HCT116 (cell line): ENCODE data around the gene TEX22. TPM values are rescaled to one million over a fixed set of nuclear protein-coding genes. Genes with fewer than 3 reads are reported as not detected.

Source experiments
- ATAC-seq: fragments of 200-7000 bp; cut with Tn5 transposase; 2 replicates; pipeline ENCODE4 v1.9.1; 2020; ENCODE audit warnings: mild to moderate bottlenecking, moderate library complexity
- BruUV-seq: library from RNA; stranded (reverse); fragments of 400-500 nt; replicated peaks from 2 replicates; lab custom pipeline; 2021; lab: Mats Ljungman, UMichigan
- CTCF ChIA-PET: fragments of 300-600 bp; sonication (Branson Sonifier 250); formaldehyde crosslinking; loops from one replicate; lab custom pipeline; 2021; ENCODE audit warnings: antibody characterized with exemption; lab: Charles Lee
- POLR2A ChIA-PET: fragments of 300-600, 350-600 bp; sonication (Branson Sonifier 250); formaldehyde crosslinking; loops from one replicate; lab custom pipeline; 2021; ENCODE audit warnings: antibody characterized with exemption; lab: Charles Lee
- RAD21 ChIA-PET, 2 experiments: fragments of 300-600 bp; sonication (Branson Sonifier 250); formaldehyde crosslinking; loops; one replicate each; lab custom pipeline; 2023; ENCODE audit warnings: low total read pairs in 2 of 2; ENCODE audit not compliant: uncharacterized antibody in 2 of 2, unreplicated experiment in 2 of 2, low non-redundant PET in 1 of 2; lab: Charles Lee
- DNase-seq: peaks from one replicate; pipeline ENCODE4 v3.0.0-alpha.2; 2010; ENCODE audit warnings: low read depth, low spot score
- H2AFZ ChIP-seq: fragments of 200-600 bp; shearing (Covaris generic), sonication (generic); 2 replicates; pipeline ENCODE4 v1.6.1; 2017; ENCODE audit warnings: low read depth, mixed run types, mixed read lengths, antibody characterized with exemption, low read length; ENCODE audit not compliant: poor library complexity, severe bottlenecking
- H3K27ac ChIP-seq: 2 replicates; pipeline ENCODE4 v1.5.1; 2012; ENCODE audit warnings: low read depth, low read length
- H3K27me3 ChIP-seq: fragments of 200-600 bp; sonication (generic); 2 replicates; pipeline ENCODE4 v1.6.1; 2016; ENCODE audit warnings: mixed run types, low read length, mixed read lengths; ENCODE audit not compliant: insufficient read depth
- H3K36me3 ChIP-seq, 2 experiments: fragments of 200-500 bp in 1 of 2; fragments of 200-600 bp in 1 of 2; sonication (Bioruptor generic) in 1 of 2; sonication (generic) in 1 of 2; 2 replicates each; pipeline versions ENCODE4 v1.5.1 to v1.6.1; 2014 to 2016; ENCODE audit warnings: low read length in 2 of 2, inconsistent platforms in 1 of 2, mixed read lengths in 1 of 2, mixed run types in 1 of 2; ENCODE audit not compliant: insufficient read depth in 2 of 2, control insufficient read depth in 1 of 2
- H3K4me1 ChIP-seq, 2 experiments: fragments of 200-600 bp in 1 of 2; sonication (generic) in 1 of 2; 2 replicates each; pipeline versions ENCODE4 v1.5.1 to v1.6.1; 2012 to 2017; ENCODE audit warnings: low read length in 2 of 2, inconsistent platforms in 1 of 2, mild to moderate bottlenecking in 1 of 2, mixed read lengths in 1 of 2, mixed run types in 1 of 2, moderate library complexity in 1 of 2; ENCODE audit not compliant: insufficient read depth in 2 of 2, control insufficient read depth in 1 of 2
- H3K4me2 ChIP-seq: fragments of 200-600 bp; sonication (generic); 2 replicates; pipeline ENCODE4 v1.6.1; 2017; ENCODE audit warnings: mixed run types, low read length, mixed read lengths
- H3K4me3 ChIP-seq, 2 experiments: fragments of 200-600 bp in 1 of 2; sonication (generic) in 1 of 2; replicated peaks in 1 of 2; 2 replicates each; pipeline ENCODE4 v1.5.1; 2011 to 2016; ENCODE audit warnings: low read length in 2 of 2, control low read depth in 1 of 2, low read depth in 1 of 2, mild to moderate bottlenecking in 1 of 2, mixed read lengths in 1 of 2, mixed run types in 1 of 2
- H3K79me2 ChIP-seq: fragments of 200-600 bp; sonication (generic); 2 replicates; pipeline ENCODE4 v1.6.1; 2017; ENCODE audit warnings: mild to moderate bottlenecking, mixed run types, low read length, moderate library complexity, mixed read lengths; ENCODE audit not compliant: insufficient read depth
- H3K9ac ChIP-seq: fragments of 200-600 bp; sonication (generic); 2 replicates; pipeline ENCODE4 v1.6.1; 2016; ENCODE audit warnings: low read length, mixed read lengths
- H3K9me2 ChIP-seq: fragments of 200-600 bp; sonication (generic), shearing (Covaris generic); 2 replicates; pipeline ENCODE4 v1.6.1; 2017; ENCODE audit warnings: mixed run types, mild to moderate bottlenecking, moderate library complexity; ENCODE audit not compliant: insufficient read depth
- H3K9me3 ChIP-seq, 2 experiments: fragments of 200-500 bp in 1 of 2; fragments of 200-600 bp in 1 of 2; sonication (Bioruptor generic) in 1 of 2; sonication (generic) in 1 of 2; 2 replicates each; pipeline ENCODE4 v1.6.1; 2014 to 2017; ENCODE audit warnings: low read length in 2 of 2, mixed read lengths in 2 of 2, inconsistent platforms in 1 of 2, low read depth in 1 of 2, mild to moderate bottlenecking in 1 of 2, mixed run types in 1 of 2, moderate library complexity in 1 of 2; ENCODE audit not compliant: control insufficient read depth in 1 of 2, insufficient read depth in 1 of 2
- H4K20me1 ChIP-seq: fragments of 200-600 bp; sonication (generic), shearing (Covaris generic); 2 replicates; pipeline ENCODE4 v1.6.1; 2017; ENCODE audit warnings: mixed run types, mild to moderate bottlenecking, moderate library complexity; ENCODE audit not compliant: insufficient read depth
- CBX3 ChIP-seq: IDR thresholded peaks from 2 replicates; pipeline ENCODE4 v1.6.1; 2012; ENCODE audit warnings: low read depth
- CTCF ChIP-seq, 3 experiments: fragments of 200-600 bp in 1 of 3; sonication (generic) in 1 of 3; IDR thresholded peaks in 2 of 3; conservative IDR thresholded peaks in 1 of 3; 2 replicates each; pipeline ENCODE4 v1.5.1; 2012 to 2017; ENCODE audit warnings: low read depth in 2 of 3, low read length in 2 of 3, antibody characterized with exemption in 1 of 3, borderline replicate concordance in 1 of 3, control low read depth in 1 of 3, mild to moderate bottlenecking in 1 of 3, mixed read lengths in 1 of 3, mixed run types in 1 of 3, moderate library complexity in 1 of 3; ENCODE audit not compliant: insufficient read depth in 1 of 3
- ELF1 ChIP-seq: IDR thresholded peaks from 2 replicates; pipeline ENCODE4 v1.6.1; 2012; ENCODE audit warnings: low read depth, borderline replicate concordance
- POLR2AphosphoS5 ChIP-seq: IDR thresholded peaks from 2 replicates; pipeline ENCODE4 v1.6.1; 2011; ENCODE audit warnings: mild to moderate bottlenecking, low read depth, low read length, moderate library complexity
- RAD21 ChIP-seq: IDR thresholded peaks from 2 replicates; pipeline ENCODE4 v1.6.1; 2012; ENCODE audit warnings: low read depth, mild to moderate bottlenecking
- REST ChIP-seq: IDR thresholded peaks from 2 replicates; pipeline ENCODE4 v1.6.1; 2012; ENCODE audit warnings: low read depth
- SRF ChIP-seq: IDR thresholded peaks from 2 replicates; pipeline ENCODE4 v1.6.1; 2012; ENCODE audit warnings: low read depth
- intact Hi-C: fragments of 100-400 bp; cut with micrococcal nuclease; formaldehyde crosslinking; loops from 2 replicates; pipeline ENCODE4 v1.10.0; 2022
- total RNA-seq: library from RNA; stranded (reverse); gene quantifications from one replicate; pipeline ENCODE4 v1.2.1, GENCODE V29; 2021; ENCODE audit not compliant: unreplicated experiment

The TEX22 gene
- total RNA-seq, 1 experiment from 2014 or later, result 3.8 TPM

- Histone ChIP-seq H3K27ac (no peak overlapping the region; the same call in 1 of the 2 replicates), H3K4me1 (no peaks in the 10 kb centered on the region), H4K20me1 (no peaks in the 10 kb centered on the region), H3K4me3 (no peak overlapping the region), H3K4me2 (no peak overlapping the region), H3K27me3 (no peaks in the 10 kb centered on the region), H3K9ac (no peak overlapping the region), H3K79me2 (peaks cover 20% of the 10 kb centered on the region; the same call in 1 of the 2 replicates), H3K36me3 (peaks cover 5 to 17% of the 10 kb centered on the region in 2 experiments; a peak in 2 of 4 replicates), H3K9me3 (no peaks in the 10 kb centered on the region), H2AFZ (no peak overlapping the region), H3K9me2 (no peaks in the 10 kb centered on the region)
- DNase-seq, result no peak
- ChIA-PET CTCF (no interaction called here), RAD21 (no interaction called here), POLR2A (no interaction called here)
- ATAC-seq, result no peak
- intact Hi-C loops, result no loop called here
- no peak for TF ChIP-seq CBX3
- no peak for TF ChIP-seq SRF
- TF ChIP-seq CTCF (IDR thresholded peaks at IDR 0.05 in 2 of 3, conservative IDR thresholded peaks at IDR 0.05 in 1 of 3; ENCODE audit: borderline replicate concordance in 1 of 3, insufficient read depth in 1 of 3, low read depth in 2 of 3, low read length in 2 of 3), result no peak
- no peak for TF ChIP-seq POLR2AphosphoS5
- no peak for TF ChIP-seq ELF1
- TF ChIP-seq REST, result no peak
- TF ChIP-seq RAD21, result no peak
- BruUV-seq, result no TSS peak
Measured at GRCh38 chr14:105445901-105446845, 47.8 kb downstream of the TEX22 start.
